Bronchial epithelial cell (primary cell): ENCODE data around the gene BRPF1. TPM values are rescaled to one million over a fixed set of nuclear protein-coding genes. Genes with fewer than 3 reads are reported as not detected.
A peak's percentile ranks its signal among the peaks of the same experiment; 100 is the strongest.

Source experiments
- DNase-seq: peaks from one replicate; pipeline ENCODE4 v3.0.0-alpha.2; 2010; ENCODE audit warnings: low read depth
- FAIRE-seq: peaks from 2 replicates; lab custom pipeline; 2011; peaks lifted over from hg19 to GRCh38; lab: Jason Lieb, UNC
- H3K27me3 ChIP-seq: 2 replicates; pipeline ENCODE4 v1.5.1; 2011; ENCODE audit warnings: low read length; ENCODE audit not compliant: control insufficient read depth, insufficient read depth
- H3K36me3 ChIP-seq: 2 replicates; pipeline ENCODE4 v1.5.1; 2011; ENCODE audit warnings: low read length; ENCODE audit not compliant: control insufficient read depth, insufficient read depth
- H3K4me3 ChIP-seq: 2 replicates; pipeline ENCODE4 v1.5.1; 2011; ENCODE audit warnings: mild to moderate bottlenecking, low read depth, low read length, control low read depth
- total RNA-seq: library from RNA; depleted of rRNA; stranded (reverse); fragments of >200 nt; gene quantifications from 2 replicates; pipeline ENCODE4 v1.2.1, GENCODE V29; 2014
- TF ChIP-seq, protein P1 (sequence below): IDR thresholded peaks from 2 replicates; pipeline ENCODE4 v1.5.1; 2011; ENCODE audit warnings: mild to moderate bottlenecking, moderate library complexity, low read length, control low read depth, inconsistent platforms; ENCODE audit not compliant: insufficient read depth, severe bottlenecking

Gene BRPF1
- total RNA-seq, 1 donor from 2014 or later, result 14.0 TPM

- TF ChIP-seq, protein P1, sequence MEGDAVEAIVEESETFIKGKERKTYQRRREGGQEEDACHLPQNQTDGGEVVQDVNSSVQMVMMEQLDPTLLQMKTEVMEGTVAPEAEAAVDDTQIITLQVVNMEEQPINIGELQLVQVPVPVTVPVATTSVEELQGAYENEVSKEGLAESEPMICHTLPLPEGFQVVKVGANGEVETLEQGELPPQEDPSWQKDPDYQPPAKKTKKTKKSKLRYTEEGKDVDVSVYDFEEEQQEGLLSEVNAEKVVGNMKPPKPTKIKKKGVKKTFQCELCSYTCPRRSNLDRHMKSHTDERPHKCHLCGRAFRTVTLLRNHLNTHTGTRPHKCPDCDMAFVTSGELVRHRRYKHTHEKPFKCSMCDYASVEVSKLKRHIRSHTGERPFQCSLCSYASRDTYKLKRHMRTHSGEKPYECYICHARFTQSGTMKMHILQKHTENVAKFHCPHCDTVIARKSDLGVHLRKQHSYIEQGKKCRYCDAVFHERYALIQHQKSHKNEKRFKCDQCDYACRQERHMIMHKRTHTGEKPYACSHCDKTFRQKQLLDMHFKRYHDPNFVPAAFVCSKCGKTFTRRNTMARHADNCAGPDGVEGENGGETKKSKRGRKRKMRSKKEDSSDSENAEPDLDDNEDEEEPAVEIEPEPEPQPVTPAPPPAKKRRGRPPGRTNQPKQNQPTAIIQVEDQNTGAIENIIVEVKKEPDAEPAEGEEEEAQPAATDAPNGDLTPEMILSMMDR, result no peak
- DNase-seq, result peak; percentile 82
- Histone ChIP-seq H3K36me3 (peaks cover 8% of the 10 kb centered on the region), H3K4me3 (no peak overlapping the region), H3K27me3 (no peaks in the 10 kb centered on the region)
- no peak for FAIRE-seq
These were observed 46.9 kb downstream of the BRPF1 start for GRCh38 chr3:9778143-9779074.

DNA sequence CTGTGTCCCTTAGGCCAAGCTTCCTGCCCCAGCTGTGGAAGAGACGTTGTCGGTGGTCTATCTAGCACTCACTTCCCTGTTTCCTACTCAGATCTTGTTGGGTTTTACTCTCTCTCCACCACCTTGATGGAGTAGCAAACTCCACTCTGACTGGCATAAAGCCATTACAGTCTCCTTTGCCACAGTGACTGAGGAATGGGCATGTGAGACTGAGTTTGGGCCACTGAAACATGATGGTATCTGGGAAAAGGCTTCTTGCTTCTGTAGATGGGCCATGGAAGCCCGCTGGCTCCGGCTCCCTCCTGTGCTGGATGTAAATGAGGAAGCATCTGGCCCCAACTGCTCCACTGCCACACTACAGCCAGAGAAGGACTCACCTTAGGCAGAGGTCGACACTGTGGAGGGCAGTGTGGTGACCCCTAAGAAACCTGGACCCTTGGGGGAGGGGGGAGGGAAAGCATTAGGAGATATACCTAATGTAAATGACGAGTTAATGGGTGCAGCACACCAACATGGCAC, 47.6 kb downstream of the BRPF1 start:
- peaks cover 13% of the 10 kb centered on the region for H3K36me3 ChIP-seq
- no peak for FAIRE-seq

GRCh38 chr3:9779721-9780457, 48.4 kb downstream of the BRPF1 start:
- Histone ChIP-seq H3K36me3 (peaks cover 13% of the 10 kb centered on the region), H3K4me3 (no peak overlapping the region), H3K27me3 (no peaks in the 10 kb centered on the region)
- DNase-seq (no peak), FAIRE-seq (no peak)
- TF ChIP-seq, protein P1, result no peak

More for the DNA sequence above, 47.6 kb downstream of the BRPF1 start:
- TF ChIP-seq, protein P1, result no peak
- Histone ChIP-seq H3K4me3 (no peak overlapping the region), H3K27me3 (no peaks in the 10 kb centered on the region)
- no peak for DNase-seq

GRCh38 chr3:9780458-9780812, 48.9 kb downstream of the BRPF1 start:
- H3K36me3 ChIP-seq, result peaks cover 13% of the 10 kb centered on the region
- no peak overlapping the region for H3K4me3 ChIP-seq
- TF ChIP-seq, protein P1, result no peak
- H3K27me3 ChIP-seq, result no peaks in the 10 kb centered on the region
- FAIRE-seq (no peak), DNase-seq (no peak)

- TF ChIP-seq, protein P1, result no peak
- DNase-seq, result no peak
- no peak for FAIRE-seq
- Histone ChIP-seq H3K36me3 (peaks cover 14% of the 10 kb centered on the region), H3K4me3 (no peak overlapping the region), H3K27me3 (no peaks in the 10 kb centered on the region)
These were observed 49.4 kb downstream of the BRPF1 start for GRCh38 chr3:9780910-9781309.
